ENCODE measurements around the gene SMG9.

The SMG9 gene

DNA sequence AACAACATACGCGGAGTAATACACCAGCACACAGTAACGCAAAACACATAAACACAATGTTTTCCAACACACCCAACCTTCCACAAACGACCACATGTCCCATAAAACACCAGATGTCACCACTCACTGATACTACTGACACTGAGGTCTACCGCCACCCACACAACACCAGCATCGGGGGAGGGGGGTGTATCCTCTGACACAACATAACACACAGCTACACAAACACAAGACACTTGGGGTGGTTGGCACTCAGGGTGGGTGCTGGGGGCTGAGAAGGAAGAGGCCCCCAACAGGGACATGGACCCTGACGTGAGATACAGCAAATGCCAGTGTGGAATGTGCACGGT is 27.5 kb upstream of the SMG9 start:
- Histone ChIP-seq H3K9me3 (replicated peaks in 1 of 11) (no peaks in the 10 kb centered on the region), H3K9ac (no peak overlapping the region), H3K4me1 (peaks cover 65 to 80% (median 73%) of the 10 kb centered on the region in 10 experiments), H3K4me3 (no peak overlapping the region), H3K4me2 (peak overlapping the region in 10 of 11 experiments; percentile 29 to 98 (median 77); a peak in 16 of 22 replicates), H3K36me3 (no peaks in the 10 kb centered on the region), H3K27ac (peak overlapping the region in 3 of 11 experiments; percentile 4 to 32 (median 26); a peak in 2 of 22 replicates), H4K20me1 (no peaks in the 10 kb centered on the region; a peak in 1 of 22 replicates), H3K27me3 (no peaks in the 10 kb centered on the region)
- TF ChIP-seq Cebpa-rat (IDR thresholded peaks at IDR 0.05), result no peak

DNA sequence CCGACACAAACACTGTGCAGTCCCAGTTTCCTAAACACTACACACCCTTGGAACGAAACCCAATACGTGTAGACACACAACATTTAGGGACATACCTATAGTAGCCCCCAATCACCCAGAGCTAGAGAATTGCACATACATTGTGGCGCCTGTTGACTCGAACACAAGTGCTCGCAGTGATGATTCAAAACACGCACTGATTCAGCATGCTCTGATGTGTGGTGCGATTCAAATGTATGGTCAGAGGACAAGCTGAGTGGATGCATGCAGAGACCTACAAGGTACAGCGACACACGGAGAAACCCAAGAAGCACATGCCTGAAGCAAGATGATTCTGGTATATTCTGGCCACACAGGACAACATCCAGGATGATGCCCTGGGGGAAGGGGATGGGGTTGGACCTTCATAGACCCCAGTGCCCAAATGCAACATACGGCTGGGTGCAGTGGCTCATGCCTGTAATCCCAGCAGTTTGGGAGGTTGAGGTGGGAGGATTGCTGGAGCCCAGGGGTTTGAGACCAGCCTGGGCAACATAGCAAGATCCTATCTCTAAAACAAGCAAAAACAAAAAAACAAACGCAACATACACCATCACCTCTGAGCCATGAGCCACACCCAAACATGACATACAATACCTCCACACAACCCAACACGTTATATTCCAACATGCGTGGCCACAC is 27.0 kb upstream of the SMG9 start:
- Histone ChIP-seq H3K4me3 (peak overlapping the region in 2 of 10 experiments; percentile 64 to 80; a peak in 2 of 20 replicates), H3K4me2 (peak overlapping the region in 10 of 11 experiments; percentile 73 to 99 (median 93); a peak in 17 of 22 replicates)
- TF ChIP-seq Cebpa-rat (IDR thresholded peaks at IDR 0.05), result no peak

DNA sequence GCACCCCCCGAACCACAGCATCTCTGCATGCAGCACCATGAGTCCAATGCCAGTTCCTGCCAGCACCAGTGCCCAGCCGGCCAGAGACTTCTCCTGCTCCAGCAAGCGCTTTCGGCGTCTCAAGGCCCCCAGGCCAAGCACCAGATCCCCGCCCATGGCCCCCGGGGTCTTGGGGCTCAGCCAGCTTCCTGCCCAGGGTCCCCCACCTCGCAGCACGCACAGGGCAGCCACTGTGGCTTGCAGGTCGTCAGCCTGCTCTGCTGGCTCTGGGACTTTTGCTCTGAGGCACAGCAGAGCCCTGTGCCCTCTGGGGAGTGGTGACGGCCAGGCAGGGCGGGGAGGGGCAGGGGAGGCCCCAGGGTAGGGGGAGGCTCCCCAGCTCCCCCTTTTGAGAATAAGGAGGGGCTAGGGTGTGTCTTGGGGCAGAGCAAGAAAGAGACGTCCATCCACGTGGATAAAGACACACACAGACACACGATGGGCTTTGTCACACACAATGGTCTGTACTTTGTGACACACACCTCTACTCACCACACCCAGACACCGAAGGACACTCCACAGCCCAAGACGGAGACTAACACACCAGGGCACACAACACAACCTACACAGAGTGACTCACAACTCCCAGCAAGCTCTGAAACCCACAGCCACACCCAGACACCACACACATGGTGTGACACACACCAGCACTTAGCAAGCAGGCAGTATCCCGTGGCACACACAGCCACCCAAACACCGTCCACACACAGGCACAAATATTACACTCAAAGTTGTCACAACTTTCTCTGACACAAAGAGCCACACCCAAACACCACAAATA is 26.2 kb upstream of the SMG9 start, which contains the start of gene KCNN4:
Gene KCNN4 (minus strand): TSS at position 268 of the 820 bp plus-strand sequence. CDS start 112 bp downstream, at position 156.
- H3K9me3 ChIP-seq (replicated peaks in 1 of 11), result no peaks in the 10 kb centered on the region
- H3K27ac ChIP-seq, result peak within 1 kb of the TSS; percentile 60 to 91 (median 81)
- no peaks in the 10 kb centered on the region for H3K27me3 ChIP-seq
- peaks cover 0 to 8% (median 0%) of the 10 kb centered on the region in 11 experiments; a peak in 2 of 22 replicates for H4K20me1 ChIP-seq
- peaks cover 78 to 94% (median 87%) of the 10 kb centered on the region in 10 experiments for H3K4me1 ChIP-seq
- H3K36me3 ChIP-seq, result peaks cover 0 to 10% (median 0%) of the 10 kb centered on the region in 11 experiments; a peak in 8 of 22 replicates
- peak within 1 kb of the TSS; percentile 85 to 100 (median 93) for H3K4me2 ChIP-seq
- no peak for TF ChIP-seq Cebpa-rat (IDR thresholded peaks at IDR 0.05)
- H3K4me3 ChIP-seq, result peak within 1 kb of the TSS; percentile 59 to 80 (median 64)
- peak within 1 kb of the TSS; percentile 70 to 84 (median 80) for H3K9ac ChIP-seq

More for the DNA sequence above, 27.0 kb upstream of the SMG9 start:
- Histone ChIP-seq H3K27me3 (no peaks in the 10 kb centered on the region), H3K4me1 (peaks cover 70 to 85% (median 78%) of the 10 kb centered on the region in 10 experiments), H3K9ac (peak overlapping the region in 5 of 11 experiments; percentile 72 to 81 (median 79); a peak in 6 of 22 replicates), H4K20me1 (no peaks in the 10 kb centered on the region; a peak in 1 of 22 replicates), H3K27ac (peak overlapping the region in 5 of 11 experiments; percentile 77 to 91 (median 87); a peak in 8 of 22 replicates), H3K36me3 (0 out of 22 replicates have a peak, but pooled peaks cover 0 to 2% (median 0%) of the 10 kb centered on the region in 11 experiments), H3K9me3 (replicated peaks in 1 of 11) (no peaks in the 10 kb centered on the region)

DNA sequence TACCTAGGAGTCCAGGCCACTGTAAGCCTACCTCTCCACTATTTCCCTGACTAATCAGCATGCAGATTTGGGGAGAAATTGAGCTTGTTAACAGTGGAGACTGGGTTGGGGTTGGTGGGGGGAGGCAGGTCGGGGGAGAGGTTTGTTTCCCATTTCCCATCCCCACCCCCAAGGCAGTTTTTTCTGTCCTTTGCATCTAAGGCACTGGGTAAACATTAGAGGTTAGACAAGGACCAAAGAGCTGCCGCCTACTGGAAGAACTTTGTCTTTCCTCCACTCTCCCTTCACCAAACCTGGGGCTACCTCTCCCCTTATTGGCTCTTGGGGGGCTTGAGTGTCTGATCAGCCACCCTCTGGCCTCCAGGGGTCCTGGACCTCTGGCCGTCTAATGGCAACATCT is 25.1 kb upstream of the SMG9 start:
- H4K20me1 ChIP-seq, result peaks cover 0 to 18% (median 0%) of the 10 kb centered on the region in 11 experiments; a peak in 5 of 22 replicates
- H3K4me1 ChIP-seq, result peaks cover 82 to 100% (median 89%) of the 10 kb centered on the region in 10 experiments
- H3K36me3 ChIP-seq, result peaks cover 0 to 21% (median 7%) of the 10 kb centered on the region in 11 experiments; a peak in 13 of 22 replicates
- H3K27me3 ChIP-seq, result no peaks in the 10 kb centered on the region
- peak overlapping the region; percentile 59 to 80 (median 64) for H3K4me3 ChIP-seq
- H3K9ac ChIP-seq, result peak overlapping the region; percentile 70 to 84 (median 79)
- TF ChIP-seq Cebpa-rat (IDR thresholded peaks at IDR 0.05), result no peak
- H3K27ac ChIP-seq, result peak overlapping the region; percentile 58 to 91 (median 81)
- peak overlapping the region; percentile 85 to 100 (median 93) for H3K4me2 ChIP-seq
- H3K9me3 ChIP-seq (replicated peaks in 1 of 11), result no peaks in the 10 kb centered on the region

DNA sequence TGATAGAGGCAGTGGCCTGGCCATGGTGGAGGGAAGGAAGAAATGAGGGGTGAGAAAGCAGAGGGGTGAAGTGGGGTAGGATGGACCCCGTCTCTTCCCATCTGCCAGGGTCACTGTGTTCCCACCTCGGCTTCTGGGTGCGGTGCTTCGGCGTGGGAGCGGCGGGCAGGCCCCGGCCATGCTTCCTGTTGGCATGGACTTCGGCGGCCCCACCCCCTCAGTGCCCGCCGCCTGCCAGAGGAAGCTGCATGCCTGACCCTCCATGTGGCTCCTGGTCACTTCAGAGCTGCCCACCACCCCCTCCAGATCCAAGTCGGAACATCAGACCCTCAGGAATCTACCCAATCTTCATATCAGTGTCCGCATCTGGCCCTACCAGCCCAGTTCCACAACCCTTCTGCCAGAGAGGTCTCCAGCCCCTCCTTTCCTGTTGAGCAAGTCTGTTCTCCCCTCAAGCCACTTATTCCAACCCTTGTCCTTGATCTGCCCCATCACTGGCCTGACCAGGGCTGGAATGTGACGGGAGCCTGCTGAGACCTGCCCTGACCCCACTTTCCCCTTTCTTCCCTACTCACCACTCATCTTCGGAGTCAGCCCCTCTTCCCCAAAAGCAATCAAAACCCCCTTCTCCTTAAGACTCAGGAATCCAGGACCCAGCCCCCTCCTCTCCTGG is 24.5 kb upstream of the SMG9 start:
- Histone ChIP-seq H3K27me3 (no peaks in the 10 kb centered on the region), H3K4me3 (peak overlapping the region; percentile 59 to 80 (median 64)), H3K4me1 (peaks cover 77 to 100% (median 86%) of the 10 kb centered on the region in 10 experiments), H3K9ac (peak overlapping the region; percentile 70 to 84 (median 79)), H3K27ac (peak overlapping the region; percentile 58 to 91 (median 81)), H3K9me3 (replicated peaks in 1 of 11) (no peaks in the 10 kb centered on the region), H3K36me3 (peaks cover 3 to 27% (median 13%) of the 10 kb centered on the region in 11 experiments; a peak in 19 of 22 replicates), H3K4me2 (peak overlapping the region; percentile 85 to 100 (median 93)), H4K20me1 (peaks cover 0 to 23% (median 0%) of the 10 kb centered on the region in 11 experiments; a peak in 7 of 22 replicates)
- no peak for TF ChIP-seq Cebpa-rat (IDR thresholded peaks at IDR 0.05)

DNA sequence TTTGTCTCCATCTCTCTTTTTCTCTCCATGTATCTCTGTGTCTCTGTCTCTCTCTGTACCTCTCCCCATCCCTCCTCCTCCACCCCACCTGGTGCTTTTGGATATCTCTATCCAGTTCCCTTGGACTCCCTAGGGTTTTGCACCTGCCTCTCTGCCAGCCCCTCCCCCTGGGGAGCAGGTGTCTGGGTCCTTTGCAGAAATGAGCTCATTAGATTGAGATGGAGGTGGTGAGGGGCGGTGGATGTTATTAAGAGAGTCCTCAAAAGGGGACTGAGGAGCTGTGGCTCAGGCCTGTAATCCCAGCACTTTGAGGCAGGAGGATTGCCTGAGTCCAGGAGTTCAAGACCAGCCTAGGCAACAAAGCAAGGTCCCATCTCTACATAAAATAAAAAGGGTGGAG is 23.9 kb upstream of the SMG9 start:
- peaks cover 77 to 98% (median 86%) of the 10 kb centered on the region in 10 experiments for H3K4me1 ChIP-seq
- H3K4me2 ChIP-seq, result peak overlapping the region; percentile 85 to 100 (median 93)
- peak overlapping the region in 9 of 10 experiments; percentile 59 to 80 (median 64); a peak in 16 of 20 replicates for H3K4me3 ChIP-seq
- H3K36me3 ChIP-seq, result peaks cover 9 to 33% (median 19%) of the 10 kb centered on the region in 11 experiments; a peak in 20 of 22 replicates
- peak overlapping the region; percentile 58 to 91 (median 81); a peak in 21 of 22 replicates for H3K27ac ChIP-seq
- H3K27me3 ChIP-seq, result no peaks in the 10 kb centered on the region
- no peaks in the 10 kb centered on the region for H3K9me3 ChIP-seq (replicated peaks in 1 of 11)
- peaks cover 0 to 30% (median 0%) of the 10 kb centered on the region in 11 experiments; a peak in 7 of 22 replicates for H4K20me1 ChIP-seq
- TF ChIP-seq Cebpa-rat (IDR thresholded peaks at IDR 0.05), result no peak
- peak overlapping the region; percentile 70 to 84 (median 79); a peak in 20 of 22 replicates for H3K9ac ChIP-seq

DNA sequence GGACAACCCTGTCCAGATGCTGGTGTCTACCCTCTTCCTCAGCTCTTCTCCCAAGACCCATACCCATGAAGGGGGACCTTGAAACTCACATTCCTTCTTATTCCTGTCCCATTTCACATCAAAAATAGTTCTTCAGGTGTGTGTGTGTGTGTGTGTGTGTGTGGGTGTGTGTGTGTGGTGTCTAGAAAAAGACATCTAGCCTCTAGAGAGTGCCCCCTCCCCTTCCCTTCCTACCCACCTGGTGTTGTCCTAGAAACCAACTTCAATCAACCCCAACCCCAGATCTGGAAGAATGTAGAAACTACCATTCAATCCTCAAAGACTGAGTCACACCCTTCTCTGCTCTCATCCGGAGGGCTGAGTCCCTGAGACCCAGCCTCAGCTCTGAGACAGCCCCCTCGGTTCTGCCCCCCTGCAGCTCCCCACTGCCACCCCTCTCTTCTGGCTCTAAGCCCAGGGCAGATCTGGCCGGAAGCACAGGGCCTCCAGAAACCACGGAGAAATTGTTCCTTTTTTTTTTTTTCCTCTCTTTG is 22.5 kb upstream of the SMG9 start:
- Histone ChIP-seq H3K4me3 (peak overlapping the region; percentile 33 to 80 (median 57); a peak in 16 of 20 replicates), H3K9ac (peak overlapping the region; percentile 70 to 84 (median 79); a peak in 21 of 22 replicates), H3K4me2 (peak overlapping the region; percentile 85 to 100 (median 93)), H3K9me3 (replicated peaks in 1 of 11) (no peaks in the 10 kb centered on the region), H3K27me3 (no peaks in the 10 kb centered on the region), H3K36me3 (peaks cover 18 to 47% (median 29%) of the 10 kb centered on the region in 11 experiments; a peak in 21 of 22 replicates), H4K20me1 (peaks cover 0 to 42% (median 0%) of the 10 kb centered on the region in 11 experiments; a peak in 7 of 22 replicates), H3K4me1 (peaks cover 74 to 96% (median 86%) of the 10 kb centered on the region in 10 experiments), H3K27ac (peak overlapping the region; percentile 58 to 91 (median 81); a peak in 21 of 22 replicates)
- TF ChIP-seq Cebpa-rat (IDR thresholded peaks at IDR 0.05), result no peak

All from BLaER1 treated with 17β-estradiol and CSF1 and Interleukin-3, amounts not matched to agents 10 nM and 100 nM (cell line).